GM04503 (cell line): ENCODE results near the gene FXYD6.
"Not testable (repeated sequence)": the region's sequence is repeated elsewhere in the genome, so short reads cannot be mapped to it uniquely, and the experiment has no call there.

Experiments
- DNase-seq: peaks from one replicate; pipeline ENCODE4 v3.0.0-alpha.2; 2012; ENCODE audit warnings: low read depth

The FXYD6 gene

GRCh38 chr11:117816151-117816741, 60.2 kb downstream of the FXYD6 start:
- no peak for DNase-seq

- DNase-seq: no peak
These were observed 61.1 kb downstream of the FXYD6 start for GRCh38 chr11:117815262-117815803.

- no peak for DNase-seq
These were observed 61.6 kb downstream of the FXYD6 start for GRCh38 chr11:117814766-117815261.

GRCh38 chr11:117814204-117814765, 62.2 kb downstream of the FXYD6 start:
- no peak for DNase-seq

- not testable (repeated sequence) for DNase-seq
These were observed 66.4 kb downstream of the FXYD6 start for GRCh38 chr11:117810056-117810451.

GRCh38 chr11:117809236-117810055, 67.0 kb downstream of the FXYD6 start:
- no peak for DNase-seq

GRCh38 chr11:117808784-117809183, 67.7 kb downstream of the FXYD6 start:
- no peak for DNase-seq

- no peak for DNase-seq
These were observed 68.8 kb downstream of the FXYD6 start for GRCh38 chr11:117807482-117808327.

- DNase-seq: no peak
These were observed 69.6 kb downstream of the FXYD6 start for GRCh38 chr11:117806846-117807245.

GRCh38 chr11:117805045-117805444, 71.4 kb downstream of the FXYD6 start:
- DNase-seq: no peak

GRCh38 chr11:117803896-117804295, 72.6 kb downstream of the FXYD6 start:
- no peak for DNase-seq

- DNase-seq: no peak
These were observed 76.8 kb downstream of the FXYD6 start for GRCh38 chr11:117799634-117800033.

GRCh38 chr11:117796872-117797529, 79.5 kb downstream of the FXYD6 start, which contains the start of gene DSCAML1:
Gene DSCAML1 (minus strand): TSS chr11:117797216. CDS start chr11:117797079, 137 bp downstream.
- DNase-seq: no peak

- DNase-seq: no peak
These were observed 80.0 kb downstream of the FXYD6 start for GRCh38 chr11:117796456-117796871.

GRCh38 chr11:117795638-117796455, 80.6 kb downstream of the FXYD6 start:
- DNase-seq: no peak

GRCh38 chr11:117794772-117795629, 81.5 kb downstream of the FXYD6 start:
- no peak for DNase-seq

GRCh38 chr11:117794135-117794534, 82.3 kb downstream of the FXYD6 start:
- DNase-seq: no peak

- DNase-seq: no peak
These were observed 82.9 kb downstream of the FXYD6 start for GRCh38 chr11:117793583-117793982.

GRCh38 chr11:117792992-117793391, 83.5 kb downstream of the FXYD6 start:
- DNase-seq: no peak
